ENCODE results near the gene ANO1. TPM values are rescaled to one million over a fixed set of nuclear protein-coding genes. Genes with fewer than 3 reads are reported as not detected.
A peak's percentile ranks its signal among the peaks of the same experiment; 100 is the strongest.

ANO1 gene
- total RNA-seq, 1 donor: 0.36 TPM

DNA sequence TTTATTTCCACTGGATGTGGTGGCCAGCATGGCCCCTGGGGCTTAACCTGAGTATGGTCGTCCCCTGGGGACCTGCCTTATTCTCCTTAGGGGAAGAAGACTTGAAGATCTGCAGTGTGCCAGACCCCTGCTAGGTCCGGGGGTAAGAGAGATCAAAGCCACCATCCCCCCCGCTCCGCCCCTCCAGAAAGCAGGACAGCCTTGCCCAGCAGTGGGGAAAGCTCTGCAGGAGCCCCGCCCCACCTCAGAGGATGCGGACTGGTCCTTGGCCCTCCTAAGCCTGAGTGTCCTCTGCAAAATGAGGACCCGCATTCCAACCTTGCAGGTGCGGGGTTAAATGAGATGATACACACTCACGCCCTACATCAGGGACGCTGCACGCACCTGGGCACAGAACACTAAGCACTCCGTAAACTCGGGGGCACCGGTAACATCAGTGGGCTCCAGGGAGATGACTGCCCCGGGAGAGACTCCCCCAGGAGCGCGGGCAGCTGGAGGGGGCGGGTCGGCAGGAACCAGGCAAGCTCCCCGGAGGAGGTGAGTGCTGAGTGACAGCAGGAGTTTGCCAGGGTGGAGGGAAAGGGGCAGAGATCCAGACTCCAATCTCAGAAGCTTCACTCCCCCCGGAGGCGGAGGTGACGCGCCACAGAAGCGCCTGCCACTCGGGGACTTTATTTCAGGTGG is 564 bp upstream of the ANO1 start:
- TF ChIP-seq, protein P1, sequence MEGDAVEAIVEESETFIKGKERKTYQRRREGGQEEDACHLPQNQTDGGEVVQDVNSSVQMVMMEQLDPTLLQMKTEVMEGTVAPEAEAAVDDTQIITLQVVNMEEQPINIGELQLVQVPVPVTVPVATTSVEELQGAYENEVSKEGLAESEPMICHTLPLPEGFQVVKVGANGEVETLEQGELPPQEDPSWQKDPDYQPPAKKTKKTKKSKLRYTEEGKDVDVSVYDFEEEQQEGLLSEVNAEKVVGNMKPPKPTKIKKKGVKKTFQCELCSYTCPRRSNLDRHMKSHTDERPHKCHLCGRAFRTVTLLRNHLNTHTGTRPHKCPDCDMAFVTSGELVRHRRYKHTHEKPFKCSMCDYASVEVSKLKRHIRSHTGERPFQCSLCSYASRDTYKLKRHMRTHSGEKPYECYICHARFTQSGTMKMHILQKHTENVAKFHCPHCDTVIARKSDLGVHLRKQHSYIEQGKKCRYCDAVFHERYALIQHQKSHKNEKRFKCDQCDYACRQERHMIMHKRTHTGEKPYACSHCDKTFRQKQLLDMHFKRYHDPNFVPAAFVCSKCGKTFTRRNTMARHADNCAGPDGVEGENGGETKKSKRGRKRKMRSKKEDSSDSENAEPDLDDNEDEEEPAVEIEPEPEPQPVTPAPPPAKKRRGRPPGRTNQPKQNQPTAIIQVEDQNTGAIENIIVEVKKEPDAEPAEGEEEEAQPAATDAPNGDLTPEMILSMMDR (IDR thresholded peaks at IDR 0.05; ENCODE audit: insufficient read depth, low read length): no peak
- H3K4me3 ChIP-seq (ENCODE audit: low read depth, low read length): no peak overlapping the region
- no peak for DNase-seq (ENCODE audit: low read depth)

DNA sequence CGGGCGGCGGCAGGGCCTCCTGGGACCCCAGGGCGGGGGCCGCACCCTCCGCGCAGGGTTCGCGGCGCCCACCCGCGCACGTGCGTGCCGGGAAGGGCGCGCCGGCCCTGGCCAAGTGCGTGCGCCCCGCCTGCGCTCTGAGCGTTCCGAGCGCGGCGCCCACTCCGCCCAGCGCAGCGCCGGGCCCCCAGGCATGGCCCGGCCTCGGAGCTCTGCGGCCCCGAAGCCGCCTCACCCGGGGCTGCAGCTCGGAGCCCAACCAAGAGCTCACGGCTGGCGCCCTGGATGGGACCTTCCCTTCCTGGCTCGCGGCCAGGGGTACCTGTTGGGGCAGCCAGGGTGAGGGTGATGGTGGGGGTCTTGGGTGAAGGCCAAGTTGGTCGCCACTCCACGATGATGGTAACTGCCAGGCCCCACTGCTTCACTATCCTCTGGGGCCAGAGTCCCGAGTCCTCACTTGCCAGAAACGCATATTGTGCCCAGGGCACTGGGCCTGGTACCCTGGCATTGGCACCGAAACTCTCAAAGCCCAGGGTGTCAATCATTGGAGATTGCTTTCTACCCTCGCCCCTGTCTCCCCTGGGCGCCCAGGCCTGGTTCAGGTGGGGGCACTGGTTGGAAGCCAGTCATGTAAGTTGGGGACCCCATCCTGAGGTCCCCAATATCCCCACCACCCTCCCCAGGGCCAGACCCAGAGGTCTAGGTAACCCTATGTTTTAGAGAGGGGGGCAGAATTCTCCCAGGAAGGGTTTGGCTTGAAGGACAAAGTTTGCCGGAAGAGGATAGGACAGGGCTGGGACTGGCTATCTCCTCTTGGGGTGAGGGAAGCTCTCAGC is 882 bp downstream of the ANO1 start:
- H3K4me3 ChIP-seq (ENCODE audit: low read depth, low read length): no peak overlapping the region
- DNase-seq (ENCODE audit: low read depth): no peak
- TF ChIP-seq, protein P1 (IDR thresholded peaks at IDR 0.05; ENCODE audit: insufficient read depth, low read length): no peak

DNA sequence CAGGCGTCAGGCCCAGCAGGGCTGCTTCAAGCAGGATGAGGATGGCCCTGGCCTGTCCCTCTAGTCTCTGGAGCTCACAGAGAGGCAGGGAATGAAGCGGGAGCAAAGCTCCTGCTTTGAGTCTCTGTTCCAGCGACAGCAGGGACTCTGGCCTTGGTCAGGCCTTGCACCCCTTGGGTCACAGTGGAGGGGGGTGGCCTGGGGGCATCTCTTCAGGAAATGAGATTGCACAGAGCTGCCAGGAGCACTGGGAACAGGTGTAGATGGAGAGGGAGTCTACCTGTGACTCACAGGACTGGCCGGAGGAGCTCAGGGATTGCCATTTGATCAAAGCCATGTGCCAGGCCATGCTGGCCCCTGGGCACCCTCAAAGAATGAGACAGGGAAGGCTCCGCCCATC is 1.6 kb downstream of the ANO1 start:
- TF ChIP-seq, protein P1 (IDR thresholded peaks at IDR 0.05; ENCODE audit: insufficient read depth, low read length): no peak
- DNase-seq (ENCODE audit: low read depth): no peak
- H3K4me3 ChIP-seq (ENCODE audit: low read depth, low read length): no peak overlapping the region

DNA sequence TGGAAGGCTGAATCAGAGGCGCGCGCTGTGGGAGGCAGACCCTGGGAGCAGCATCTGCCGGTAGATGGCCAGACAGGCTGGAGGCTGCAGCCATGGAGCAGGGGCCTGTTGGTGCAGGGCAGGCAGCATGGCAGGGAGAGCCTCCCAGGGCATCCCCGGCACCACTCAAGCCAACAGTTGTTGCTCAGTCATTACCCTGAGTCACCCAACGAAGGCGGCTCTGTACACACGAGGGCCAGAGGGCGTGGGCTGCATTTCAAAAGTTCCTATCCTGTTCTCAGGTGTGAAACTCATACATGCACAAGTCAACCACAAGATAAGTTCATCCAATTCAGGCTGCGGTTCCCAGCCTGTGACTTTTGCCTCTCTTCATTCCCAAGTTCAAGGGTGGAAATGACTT is 2.6 kb downstream of the ANO1 start:
- no peak for DNase-seq (ENCODE audit: low read depth)
- TF ChIP-seq, protein P1 (IDR thresholded peaks at IDR 0.05; ENCODE audit: insufficient read depth, low read length): no peak
- H3K4me3 ChIP-seq (ENCODE audit: low read depth, low read length): no peak overlapping the region

DNA sequence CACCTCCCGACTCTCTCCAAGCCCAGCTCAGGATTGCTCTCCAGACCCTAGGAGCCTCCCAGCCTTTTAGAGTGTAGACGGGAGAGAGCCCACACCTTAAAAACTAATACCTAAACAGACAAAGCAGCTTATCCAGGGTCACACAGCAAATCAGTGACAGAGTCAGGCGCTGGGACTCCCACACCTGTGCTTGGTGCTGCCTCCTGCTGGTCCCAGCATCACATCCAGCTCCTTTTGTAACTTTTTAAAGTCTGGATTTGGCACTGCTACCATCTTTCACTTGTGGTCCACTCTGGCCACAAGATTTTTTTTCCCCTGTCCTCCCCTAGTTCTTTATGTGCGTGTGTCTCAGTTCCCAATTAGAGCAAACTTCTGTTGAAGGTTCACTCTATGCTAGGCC is 4.7 kb downstream of the ANO1 start:
- no peak overlapping the region for H3K4me3 ChIP-seq (ENCODE audit: low read depth, low read length)
- DNase-seq (ENCODE audit: low read depth): no peak
- TF ChIP-seq, protein P1 (IDR thresholded peaks at IDR 0.05; ENCODE audit: insufficient read depth, low read length): peak; percentile 34

DNA sequence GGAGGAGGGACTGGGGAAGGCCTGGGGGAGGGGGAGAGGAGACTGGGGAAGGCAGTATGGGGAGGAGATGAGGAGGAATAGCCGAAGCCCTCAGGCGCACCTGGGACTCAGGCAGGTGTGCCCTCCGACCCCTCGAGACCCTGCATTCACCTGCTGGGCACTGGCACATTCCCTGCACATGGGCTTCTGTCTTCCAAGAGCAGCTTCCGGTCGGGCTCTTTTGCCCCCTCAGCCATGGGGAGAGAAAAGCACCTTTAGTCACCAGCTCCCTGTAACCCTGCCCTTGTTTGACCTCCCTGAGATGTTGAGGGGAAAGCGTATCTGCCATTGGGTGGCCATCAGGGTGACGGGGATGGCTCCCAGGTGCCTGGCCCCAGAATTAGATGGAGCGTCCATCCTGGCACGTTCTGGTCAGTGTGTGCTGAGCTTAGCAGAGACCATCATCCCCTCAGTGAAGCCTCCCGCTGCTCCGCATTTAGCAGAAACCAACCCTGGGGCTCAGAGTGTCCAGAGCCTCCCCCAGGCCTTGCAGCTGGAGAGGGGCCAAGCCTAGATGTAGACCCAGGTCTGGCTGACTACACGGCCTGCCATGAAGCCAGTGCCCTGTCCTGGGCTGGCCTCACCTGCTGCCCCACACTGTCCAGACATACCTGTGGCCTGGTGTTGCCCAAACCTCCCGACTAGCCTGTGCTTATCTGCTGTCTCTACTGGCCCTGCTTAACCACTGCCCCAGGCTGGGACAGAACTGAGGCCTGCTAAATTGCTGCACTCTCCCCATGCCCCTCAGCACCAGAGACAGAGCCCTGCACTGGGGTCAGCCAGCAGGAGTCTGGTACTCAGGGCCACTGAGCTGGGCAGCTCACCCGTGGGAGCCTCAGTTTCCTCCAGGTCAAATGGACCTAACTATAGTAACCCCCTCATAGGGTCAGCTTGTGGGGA is 6.2 kb downstream of the ANO1 start:
- no peak for DNase-seq (ENCODE audit: low read depth)
- TF ChIP-seq, protein P1 (IDR thresholded peaks at IDR 0.05; ENCODE audit: insufficient read depth, low read length): no peak

More for the DNA sequence above, 6.2 kb downstream of the ANO1 start:
- H3K4me3 ChIP-seq (ENCODE audit: low read depth, low read length): no peak overlapping the region

All from fibroblast of the aortic adventitia (primary cell).